HG03097 (cell line): ENCODE measurements around the gene VEPH1.

Source experiments
- ATAC-seq: cut with Tn5 transposase; IDR thresholded peaks from one replicate; pipeline ENCODE4 v1.9.1; 2021; ENCODE audit not compliant: unreplicated experiment, low FRiP score

Gene VEPH1

GRCh38 chr3:157313186-157313585, 190.0 kb downstream of the VEPH1 start:
- ATAC-seq: no peak

GRCh38 chr3:157312376-157312745, 190.9 kb downstream of the VEPH1 start:
- no peak for ATAC-seq

- ATAC-seq: no peak
These were observed 191.4 kb downstream of the VEPH1 start for GRCh38 chr3:157311633-157312375.

DNA sequence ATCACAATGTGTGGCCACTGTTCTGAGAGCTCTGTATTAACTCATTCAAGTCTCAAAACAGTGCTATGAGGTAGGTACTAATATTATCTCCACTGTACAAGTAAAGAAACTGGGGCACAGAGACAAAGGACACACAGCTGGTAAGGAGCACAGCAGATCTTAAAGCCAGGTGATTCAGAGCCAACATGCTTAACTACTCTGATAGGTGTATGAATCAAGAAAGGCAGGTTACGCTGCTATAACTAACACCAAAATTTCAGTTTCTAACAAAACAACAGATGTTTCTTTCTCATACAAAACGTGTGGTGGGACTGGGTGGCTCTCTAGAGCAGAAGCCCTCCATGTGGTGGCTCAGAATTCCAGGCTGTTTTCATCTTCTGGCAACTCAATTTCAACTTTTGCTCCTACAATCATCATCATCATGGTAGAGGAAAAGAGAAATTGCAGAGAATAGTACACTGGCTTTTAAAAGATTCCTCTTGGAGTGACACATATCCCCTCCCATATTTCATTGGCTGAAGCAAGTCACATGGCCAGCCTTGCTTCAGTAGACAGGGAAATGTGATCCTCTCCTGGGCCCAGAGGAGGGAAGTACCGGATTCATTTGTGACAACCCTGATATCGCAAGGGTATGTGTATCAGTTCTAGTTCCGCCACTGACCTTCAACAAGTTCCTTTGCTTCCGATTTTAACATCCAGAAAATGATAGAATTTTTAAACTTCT, 192.7 kb downstream of the VEPH1 start:
- no peak for ATAC-seq

DNA sequence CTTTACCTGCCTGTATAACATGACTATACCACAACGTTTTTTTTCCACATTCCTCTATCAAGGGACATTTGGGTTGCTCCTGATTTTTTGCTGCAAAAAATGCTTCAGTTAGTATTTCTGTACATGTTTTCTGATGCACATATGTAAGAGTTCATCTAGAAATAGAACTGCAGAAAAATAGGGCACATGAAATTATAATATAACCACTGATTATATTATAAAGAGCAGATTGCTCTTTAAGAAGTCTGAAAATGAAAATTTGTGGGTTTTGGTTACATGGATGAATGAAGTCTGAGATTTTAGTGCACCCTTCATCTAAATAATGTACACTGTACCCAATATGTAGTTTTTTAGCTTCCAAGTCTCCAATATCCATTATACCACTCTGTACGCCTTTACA, 196.7 kb downstream of the VEPH1 start:
- no peak for ATAC-seq

DNA sequence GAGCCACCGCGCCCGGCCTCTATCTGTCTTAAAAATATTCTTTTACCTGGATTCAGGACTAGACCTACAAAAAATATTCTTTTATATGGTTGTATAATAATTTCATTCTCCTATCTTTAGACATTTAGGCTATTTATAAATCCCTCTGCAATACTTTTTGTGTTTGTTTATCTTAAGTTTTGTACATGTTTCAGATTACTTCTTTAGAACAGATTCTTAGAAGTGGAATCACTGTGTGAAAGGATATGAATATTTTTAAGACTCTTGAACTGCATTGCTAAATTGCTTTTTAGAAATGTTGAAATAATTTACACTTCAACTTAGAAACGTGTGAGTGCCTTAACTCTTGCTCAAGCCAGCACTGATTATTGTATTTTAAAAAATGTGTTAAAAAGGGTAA, 197.8 kb downstream of the VEPH1 start:
- ATAC-seq: no peak

DNA sequence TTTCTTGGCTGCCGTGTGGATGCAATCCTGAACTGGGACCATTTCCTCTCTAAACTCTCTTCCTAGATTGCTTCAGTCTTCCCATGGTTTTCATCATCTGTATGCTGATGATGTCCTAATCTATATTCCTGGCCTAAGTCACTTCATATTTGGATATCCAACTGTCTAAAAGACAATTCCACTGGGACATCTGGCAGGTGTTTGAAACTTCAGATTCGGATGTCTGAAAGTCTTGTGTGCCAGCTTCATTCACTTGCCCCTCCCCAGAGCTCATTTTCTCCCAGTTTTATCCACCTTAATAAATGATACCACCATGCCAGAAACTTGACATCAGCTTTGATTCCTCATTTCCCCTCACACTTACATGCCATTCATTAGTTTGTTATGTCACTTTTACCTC, 201.5 kb downstream of the VEPH1 start:
- no peak for ATAC-seq

DNA sequence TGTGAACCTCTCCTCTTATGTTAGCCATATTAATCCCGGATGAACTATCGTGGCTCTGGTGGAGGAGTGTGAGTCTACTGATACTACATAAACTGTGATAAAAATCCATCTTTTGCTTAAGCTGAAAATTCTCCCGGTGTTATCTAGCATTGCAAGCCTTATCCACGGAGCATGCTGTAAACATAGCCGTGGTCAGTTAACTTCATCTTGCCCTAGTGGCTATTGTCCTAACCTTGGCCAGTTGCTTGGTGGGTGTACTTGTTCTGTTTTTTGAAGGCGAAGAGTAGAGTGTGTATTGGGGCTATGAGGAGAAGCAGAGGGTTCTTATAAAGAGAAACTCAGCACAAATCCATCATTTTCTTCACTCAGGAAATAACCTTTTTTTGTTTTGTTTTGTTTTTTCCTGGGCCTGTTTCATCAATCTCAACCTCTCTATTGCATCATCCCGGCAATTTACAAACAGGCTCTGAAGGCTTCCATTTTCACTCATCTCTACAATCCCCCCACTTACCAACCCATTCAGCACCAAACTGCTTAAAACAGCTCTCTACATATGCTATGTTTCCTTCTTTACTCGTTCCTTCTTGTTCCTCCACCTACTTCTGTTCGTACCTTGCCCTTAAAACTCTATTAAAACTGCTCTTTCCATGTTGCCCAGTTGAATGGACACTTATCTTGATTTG, 202.1 kb downstream of the VEPH1 start:
- ATAC-seq: no peak

DNA sequence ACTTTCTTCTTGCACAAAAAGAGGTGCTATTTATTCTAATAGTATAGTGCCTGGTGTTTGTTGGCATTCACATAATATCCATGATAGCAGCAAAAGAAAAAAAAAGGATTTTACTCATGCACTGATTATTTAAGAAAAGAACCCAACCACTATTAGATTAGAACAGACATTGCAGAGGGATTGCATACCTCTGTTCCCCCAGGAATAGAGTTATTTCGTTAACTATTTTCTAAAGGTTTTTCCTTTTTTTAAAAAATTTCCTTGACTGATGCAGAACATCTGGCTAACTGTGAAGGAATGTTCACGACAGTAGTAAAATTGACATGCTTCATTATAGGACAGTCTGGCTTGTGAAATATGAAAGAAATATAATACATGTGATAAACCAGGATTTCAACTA, 203.1 kb downstream of the VEPH1 start:
- ATAC-seq: no peak

- ATAC-seq: no peak
These were observed 205.8 kb downstream of the VEPH1 start for GRCh38 chr3:157297328-157297915.

- ATAC-seq: no peak
These were observed 208.3 kb downstream of the VEPH1 start for GRCh38 chr3:157294953-157295352.

DNA sequence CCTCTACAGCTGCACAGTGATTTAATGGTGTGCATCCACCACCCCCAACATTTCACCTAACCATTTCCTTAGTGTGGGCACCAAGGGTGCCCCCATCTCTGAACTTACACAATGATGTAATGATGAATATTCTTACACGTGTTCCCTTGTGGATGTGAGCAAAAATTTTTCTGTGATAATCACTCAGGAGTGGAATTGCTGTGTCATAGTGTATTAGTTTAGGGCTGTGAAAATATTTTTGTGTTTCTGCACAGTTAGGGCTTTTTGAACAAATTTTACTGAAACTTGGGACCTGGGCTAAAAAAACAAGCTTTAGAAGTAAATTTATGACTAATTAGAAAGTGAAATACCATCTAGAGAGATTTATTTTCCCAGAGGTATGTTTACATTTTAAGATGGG, 208.7 kb downstream of the VEPH1 start:
- ATAC-seq: no peak

GRCh38 chr3:157290766-157291165, 212.4 kb downstream of the VEPH1 start:
- no peak for ATAC-seq

DNA sequence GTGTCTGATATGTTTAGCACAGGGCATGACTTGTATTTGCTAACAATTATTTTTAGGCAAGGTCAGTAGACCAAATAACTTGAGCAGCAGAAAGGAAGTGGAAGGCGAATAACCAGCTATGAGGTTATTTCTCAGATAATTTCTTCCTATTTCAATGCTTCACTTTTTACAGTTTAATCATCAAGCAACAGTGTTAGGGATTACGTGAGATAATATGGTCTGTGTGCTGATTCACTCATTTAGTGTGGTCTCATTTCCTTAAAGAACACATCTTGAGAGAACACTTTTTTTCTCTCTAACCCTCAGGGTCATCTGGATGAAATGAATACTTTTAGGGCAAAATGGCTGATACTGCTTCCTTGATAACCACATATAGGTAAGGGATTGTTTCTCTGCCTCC, 217.2 kb downstream of the VEPH1 start:
- no peak for ATAC-seq

DNA sequence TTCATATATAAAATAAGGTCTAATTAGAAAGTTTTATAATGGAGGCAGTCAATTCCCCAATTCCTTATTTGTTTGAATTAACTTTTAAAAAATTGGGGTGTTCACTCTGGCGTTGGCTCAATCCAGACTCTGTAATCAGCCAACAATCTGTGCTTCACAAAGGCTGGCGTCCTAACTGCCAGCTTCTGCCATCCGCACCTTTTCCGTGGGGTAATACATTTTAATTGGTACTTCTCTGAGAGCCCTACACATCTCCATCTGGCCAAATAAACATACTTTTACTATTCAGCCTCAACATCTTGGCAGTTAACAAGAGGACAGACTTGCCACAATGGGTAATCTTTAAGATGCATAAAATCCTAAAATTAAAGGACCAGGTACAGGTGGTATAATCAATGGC, 218.1 kb downstream of the VEPH1 start:
- no peak for ATAC-seq

DNA sequence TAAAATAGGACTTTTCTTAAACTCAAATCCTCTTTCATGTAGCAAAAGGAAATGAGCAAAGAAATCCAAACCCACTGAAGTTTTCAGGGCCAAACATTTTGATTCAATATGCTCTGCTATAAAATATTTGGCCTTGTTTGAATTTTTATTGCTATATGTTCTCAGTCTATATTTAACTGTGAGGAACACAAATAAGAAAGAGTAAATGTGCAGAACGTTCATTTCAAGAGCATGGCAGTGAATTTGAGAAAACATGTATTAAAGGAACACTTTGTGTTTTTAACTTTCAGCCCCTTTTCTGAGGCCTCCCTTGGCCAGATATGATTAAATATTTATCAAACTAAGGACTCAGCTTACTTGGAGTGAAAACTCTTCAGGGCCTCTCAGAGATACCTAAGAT, 218.5 kb downstream of the VEPH1 start:
- ATAC-seq: no peak

GRCh38 chr3:157282261-157283191, 220.7 kb downstream of the VEPH1 start:
- no peak for ATAC-seq

DNA sequence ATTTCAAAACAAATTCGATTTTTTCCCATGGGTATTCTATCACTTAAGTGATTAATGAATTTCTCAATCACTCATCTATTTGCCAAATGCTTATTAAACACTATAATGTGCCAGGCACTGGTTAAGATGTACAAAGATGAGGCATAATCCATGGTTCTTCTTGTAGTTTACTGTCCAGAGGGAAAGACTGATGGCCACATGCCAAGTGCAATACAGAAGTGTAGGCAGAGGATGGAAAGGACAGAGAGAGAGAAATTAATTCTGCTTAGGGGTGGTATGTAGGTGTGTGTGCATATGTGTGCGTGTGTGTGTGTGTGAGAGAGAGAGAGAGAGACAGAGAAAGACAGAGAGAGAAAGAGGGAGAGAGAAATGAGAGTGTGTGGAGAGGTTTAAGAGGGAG, 222.4 kb downstream of the VEPH1 start:
- no peak for ATAC-seq

GRCh38 chr3:157280354-157280753, 222.9 kb downstream of the VEPH1 start:
- no peak for ATAC-seq

DNA sequence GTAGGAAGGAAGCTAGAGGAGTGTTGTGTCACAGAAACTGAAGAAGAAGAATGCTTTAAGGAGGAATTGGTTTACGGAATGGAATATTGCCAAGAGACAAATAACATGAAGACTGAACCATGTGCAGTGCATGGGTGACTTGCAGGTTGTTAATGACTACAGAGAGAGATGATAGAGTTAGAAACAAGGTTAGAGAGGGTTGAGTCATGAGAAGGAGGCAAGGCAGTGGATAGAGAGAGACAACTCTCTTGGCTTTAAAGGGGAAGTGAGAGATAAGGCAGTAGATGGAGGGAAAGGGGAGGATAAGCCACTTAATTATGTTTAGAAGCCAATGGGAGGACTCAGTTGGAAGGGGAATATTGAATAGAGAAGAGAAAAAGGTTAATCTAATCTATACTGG, 224.0 kb downstream of the VEPH1 start:
- ATAC-seq: no peak
